ENCODE results near the gene ZNF202.

Gene ZNF202

DNA sequence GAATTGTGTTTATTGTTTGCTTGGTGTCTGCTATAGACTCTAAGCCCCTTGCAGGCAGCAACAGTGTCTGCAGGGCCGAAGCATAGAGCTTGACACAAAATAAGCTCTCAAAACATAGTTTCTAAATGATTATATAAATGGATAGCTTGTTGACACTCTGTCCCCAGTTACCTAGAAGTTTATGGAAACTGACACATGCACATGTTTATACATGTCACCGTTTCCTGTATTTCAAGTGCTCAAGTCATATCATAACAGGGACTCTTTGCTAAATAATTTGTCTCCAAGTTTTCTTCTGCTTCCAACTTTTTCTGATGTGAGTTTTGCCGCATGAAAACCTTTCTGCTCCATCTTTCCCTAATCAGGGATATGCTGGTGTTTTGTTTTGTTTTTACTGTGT is 16.5 kb upstream of the ZNF202 start:
- TF ChIP-seq, protein P1, sequence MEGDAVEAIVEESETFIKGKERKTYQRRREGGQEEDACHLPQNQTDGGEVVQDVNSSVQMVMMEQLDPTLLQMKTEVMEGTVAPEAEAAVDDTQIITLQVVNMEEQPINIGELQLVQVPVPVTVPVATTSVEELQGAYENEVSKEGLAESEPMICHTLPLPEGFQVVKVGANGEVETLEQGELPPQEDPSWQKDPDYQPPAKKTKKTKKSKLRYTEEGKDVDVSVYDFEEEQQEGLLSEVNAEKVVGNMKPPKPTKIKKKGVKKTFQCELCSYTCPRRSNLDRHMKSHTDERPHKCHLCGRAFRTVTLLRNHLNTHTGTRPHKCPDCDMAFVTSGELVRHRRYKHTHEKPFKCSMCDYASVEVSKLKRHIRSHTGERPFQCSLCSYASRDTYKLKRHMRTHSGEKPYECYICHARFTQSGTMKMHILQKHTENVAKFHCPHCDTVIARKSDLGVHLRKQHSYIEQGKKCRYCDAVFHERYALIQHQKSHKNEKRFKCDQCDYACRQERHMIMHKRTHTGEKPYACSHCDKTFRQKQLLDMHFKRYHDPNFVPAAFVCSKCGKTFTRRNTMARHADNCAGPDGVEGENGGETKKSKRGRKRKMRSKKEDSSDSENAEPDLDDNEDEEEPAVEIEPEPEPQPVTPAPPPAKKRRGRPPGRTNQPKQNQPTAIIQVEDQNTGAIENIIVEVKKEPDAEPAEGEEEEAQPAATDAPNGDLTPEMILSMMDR (conservative IDR thresholded peaks at IDR 0.05; ENCODE audit: low read length), result no peak
- no peak for TF ChIP-seq EZH2phosphoT487 (IDR thresholded peaks at IDR 0.05; ENCODE audit: borderline replicate concordance)

DNA sequence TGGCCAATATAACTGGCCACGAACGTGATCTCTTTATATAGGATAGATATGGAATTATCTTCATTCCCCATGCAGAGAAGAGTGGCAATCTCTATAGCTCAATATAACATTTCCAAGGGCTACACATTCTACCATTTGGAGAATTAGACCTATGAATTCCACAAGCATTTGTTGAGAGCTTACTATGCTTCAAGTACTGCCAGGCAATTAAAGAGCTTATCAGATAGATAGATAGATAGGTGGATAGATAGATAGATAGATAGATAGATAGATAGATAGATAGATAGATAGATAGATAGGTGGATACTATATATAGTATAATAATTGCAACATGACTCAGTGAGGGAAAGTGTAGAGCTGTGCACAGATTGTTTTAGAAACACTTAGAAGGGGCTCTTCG is 14.4 kb upstream of the ZNF202 start:
- Histone ChIP-seq H3K79me2 (ENCODE audit: insufficient read depth, low read length) (no peaks in the 10 kb centered on the region), H3K4me2 (ENCODE audit: low read depth, low read length, poor library complexity, severe bottlenecking) (no peak overlapping the region), H3F3A (ENCODE audit: low read depth) (no peaks in the 10 kb centered on the region), H3K4me1 (ENCODE audit: insufficient read depth, low read length, poor library complexity, severe bottlenecking) (no peaks in the 10 kb centered on the region), H3K27me3 (ENCODE audit: insufficient read depth, low read length, poor library complexity, severe bottlenecking) (no peaks in the 10 kb centered on the region), H3K9ac (ENCODE audit: low read depth, low read length, poor library complexity, severe bottlenecking) (no peak overlapping the region), H4K20me1 (ENCODE audit: insufficient read depth, low read length, poor library complexity, severe bottlenecking) (no peaks in the 10 kb centered on the region), H3K36me3 (ENCODE audit: insufficient read depth, low read length) (no peaks in the 10 kb centered on the region), H3K9me3 (ENCODE audit: insufficient read depth, low read depth, low read length) (no peaks in the 10 kb centered on the region), H3K9me2 (replicated peaks; ENCODE audit: low read depth, low read length) (no peaks in the 10 kb centered on the region), H3K4me3 (ENCODE audit: low read length, poor library complexity, severe bottlenecking) (no peak overlapping the region), H2AFZ (ENCODE audit: low read length) (no peak overlapping the region)
- TF ChIP-seq, protein P1 (conservative IDR thresholded peaks at IDR 0.05; ENCODE audit: low read length), result no peak
- TF ChIP-seq EZH2phosphoT487 (IDR thresholded peaks at IDR 0.05; ENCODE audit: borderline replicate concordance), result no peak

More for the DNA sequence above, 16.5 kb upstream of the ZNF202 start:
- Histone ChIP-seq H3K4me1 (ENCODE audit: insufficient read depth, low read length, poor library complexity, severe bottlenecking) (no peaks in the 10 kb centered on the region), H2AFZ (ENCODE audit: low read length) (no peak overlapping the region), H3K4me2 (ENCODE audit: low read depth, low read length, poor library complexity, severe bottlenecking) (no peak overlapping the region), H3K79me2 (ENCODE audit: insufficient read depth, low read length) (no peaks in the 10 kb centered on the region), H3K9me3 (ENCODE audit: insufficient read depth, low read depth, low read length) (no peaks in the 10 kb centered on the region; the same call in 1 of the 2 replicates), H3K36me3 (ENCODE audit: insufficient read depth, low read length) (no peaks in the 10 kb centered on the region), H3K9me2 (replicated peaks; ENCODE audit: low read depth, low read length) (no peaks in the 10 kb centered on the region), H3F3A (ENCODE audit: low read depth) (no peaks in the 10 kb centered on the region), H3K9ac (ENCODE audit: low read depth, low read length, poor library complexity, severe bottlenecking) (no peak overlapping the region), H4K20me1 (ENCODE audit: insufficient read depth, low read length, poor library complexity, severe bottlenecking) (no peaks in the 10 kb centered on the region), H3K4me3 (ENCODE audit: low read length, poor library complexity, severe bottlenecking) (no peak overlapping the region), H3K27me3 (ENCODE audit: insufficient read depth, low read length, poor library complexity, severe bottlenecking) (no peaks in the 10 kb centered on the region)

DNA sequence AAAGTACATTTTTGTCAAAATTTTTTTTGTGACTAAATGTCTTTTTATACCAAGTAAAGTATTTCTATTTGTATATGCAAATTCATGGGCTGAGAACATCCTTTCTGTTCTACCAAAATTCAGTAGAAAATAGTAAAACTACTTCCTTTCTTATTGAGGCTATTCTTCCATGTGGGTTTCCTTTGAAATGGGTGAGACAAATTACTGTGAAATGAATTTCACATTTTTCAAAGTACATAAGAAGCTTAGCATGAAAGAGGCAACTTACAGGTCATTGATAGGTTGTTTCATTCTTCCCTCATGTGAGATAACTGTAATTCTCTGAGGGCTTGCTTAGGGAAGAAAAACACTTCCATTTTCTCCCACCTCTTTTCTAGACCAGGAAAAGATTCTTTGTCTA is 13.9 kb upstream of the ZNF202 start:
- Histone ChIP-seq H3F3A (ENCODE audit: low read depth) (no peaks in the 10 kb centered on the region), H3K4me2 (ENCODE audit: low read depth, low read length, poor library complexity, severe bottlenecking) (no peak overlapping the region), H3K4me1 (ENCODE audit: insufficient read depth, low read length, poor library complexity, severe bottlenecking) (no peaks in the 10 kb centered on the region), H3K9me2 (replicated peaks; ENCODE audit: low read depth, low read length) (no peaks in the 10 kb centered on the region), H3K4me3 (ENCODE audit: low read length, poor library complexity, severe bottlenecking) (no peak overlapping the region), H3K9me3 (ENCODE audit: insufficient read depth, low read depth, low read length) (no peaks in the 10 kb centered on the region), H3K9ac (ENCODE audit: low read depth, low read length, poor library complexity, severe bottlenecking) (no peak overlapping the region), H4K20me1 (ENCODE audit: insufficient read depth, low read length, poor library complexity, severe bottlenecking) (no peaks in the 10 kb centered on the region), H3K79me2 (ENCODE audit: insufficient read depth, low read length) (no peaks in the 10 kb centered on the region), H3K36me3 (ENCODE audit: insufficient read depth, low read length) (no peaks in the 10 kb centered on the region), H2AFZ (ENCODE audit: low read length) (0 out of 2 replicates have a peak overlapping the region, but pooled peaks have one; percentile 33), H3K27me3 (ENCODE audit: insufficient read depth, low read length, poor library complexity, severe bottlenecking) (no peaks in the 10 kb centered on the region)
- no peak for TF ChIP-seq EZH2phosphoT487 (IDR thresholded peaks at IDR 0.05; ENCODE audit: borderline replicate concordance)
- TF ChIP-seq, protein P1 (conservative IDR thresholded peaks at IDR 0.05; ENCODE audit: low read length), result no peak
